ENCODE results near the gene DNAJC25.
"Not testable (repeated sequence)": the region's sequence is repeated elsewhere in the genome, so short reads cannot be mapped to it uniquely, and the experiment has no call there.

DNA sequence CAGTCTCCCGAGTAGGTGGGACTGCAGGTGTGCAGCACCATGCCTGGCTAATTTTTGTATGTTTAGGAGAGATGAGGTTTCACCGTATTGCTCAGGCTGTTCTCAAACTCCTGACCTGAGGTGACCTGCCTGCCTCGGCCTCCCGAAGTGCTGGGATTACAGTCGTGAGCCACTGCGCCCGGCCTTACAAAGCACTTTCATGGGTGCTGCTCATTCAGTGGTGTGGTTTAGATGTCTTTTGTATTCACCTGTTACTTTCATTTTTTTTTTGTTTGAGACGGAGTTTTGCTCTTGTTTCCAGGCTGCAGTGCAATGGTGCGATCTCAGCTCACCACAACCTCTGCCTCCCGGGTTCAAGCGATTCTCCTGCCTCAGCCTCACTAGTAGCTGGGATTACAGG, 37.5 kb downstream of the DNAJC25 start:
- not testable (repeated sequence) for TF ChIP-seq EP300 (IDR thresholded peaks at IDR 0.05; ENCODE audit: low read depth); POLR2A (IDR thresholded peaks at IDR 0.05); CTCF (IDR thresholded peaks at IDR 0.05)
